NCI-H526 treated with DMSO at 0.1 percent for 48 hours (cell line): ENCODE data around the gene APOBEC3A.
A peak's percentile ranks its signal among the peaks of the same experiment; 100 is the strongest.

ENCODE experiments used
- DNase-seq: peaks from one replicate; lab custom pipeline; 2025; lab: John Stamatoyannopoulos, UW

The APOBEC3A gene

GRCh38 chr22:38957046-38957770 is at the start of gene APOBEC3A:
Gene APOBEC3A, plus strand, starts transcription at chr22:38957609. Its CDS starts 83 bp downstream, at chr22:38957692.
- DNase-seq: no peak

GRCh38 chr22:38907767-38908166 is 49.6 kb upstream of the APOBEC3A start:
- no peak for DNase-seq

- DNase-seq: no peak
Measured at GRCh38 chr22:38911434-38911833, 46.0 kb upstream of the APOBEC3A start.

GRCh38 chr22:38919631-38920190 is 37.7 kb upstream of the APOBEC3A start:
- no peak for DNase-seq

- no peak for DNase-seq
Measured at GRCh38 chr22:38921120-38921519, 36.3 kb upstream of the APOBEC3A start.

- DNase-seq: no peak
Measured at GRCh38 chr22:38921806-38922205, 35.6 kb upstream of the APOBEC3A start.

- DNase-seq: peak; percentile 44
Measured at GRCh38 chr22:38923463-38924346, 33.7 kb upstream of the APOBEC3A start.

- DNase-seq: no peak
Measured at GRCh38 chr22:38924347-38924952, 33.0 kb upstream of the APOBEC3A start.

- DNase-seq: no peak
Measured at GRCh38 chr22:38925571-38926041, 31.8 kb upstream of the APOBEC3A start.

GRCh38 chr22:38927033-38927781 is 30.2 kb upstream of the APOBEC3A start:
- peak; percentile 68 for DNase-seq

- DNase-seq: no peak
Measured at GRCh38 chr22:38930512-38930911, 26.9 kb upstream of the APOBEC3A start.

GRCh38 chr22:38935023-38935422 is 22.4 kb upstream of the APOBEC3A start:
- no peak for DNase-seq

- DNase-seq: no peak
Measured at GRCh38 chr22:38935616-38936015, 21.8 kb upstream of the APOBEC3A start.

- DNase-seq: no peak
Measured at GRCh38 chr22:38936562-38936961, 20.8 kb upstream of the APOBEC3A start.

GRCh38 chr22:38937036-38937435 is 20.4 kb upstream of the APOBEC3A start:
- no peak for DNase-seq

GRCh38 chr22:38937541-38937940 is 19.9 kb upstream of the APOBEC3A start:
- DNase-seq: no peak

- DNase-seq: no peak
Measured at GRCh38 chr22:38938221-38938620, 19.2 kb upstream of the APOBEC3A start.

- no peak for DNase-seq
Measured at GRCh38 chr22:38938925-38939324, 18.5 kb upstream of the APOBEC3A start.

GRCh38 chr22:38940811-38941384 is 16.5 kb upstream of the APOBEC3A start:
- DNase-seq: no peak

- DNase-seq: no peak
Measured at GRCh38 chr22:38941488-38941987, 15.9 kb upstream of the APOBEC3A start.

- DNase-seq: no peak
Measured at GRCh38 chr22:38942702-38943101, 14.7 kb upstream of the APOBEC3A start.
